ENCODE data around the gene CACNA1G.

CACNA1G gene

GRCh38 chr17:50618300-50618699 lies 57.8 kb downstream of the CACNA1G start:
- DNase-seq = no peak

- no peak for DNase-seq
Measured at GRCh38 chr17:50618941-50619340, 58.4 kb downstream of the CACNA1G start.

GRCh38 chr17:50619489-50619888 lies 59.0 kb downstream of the CACNA1G start:
- DNase-seq = no peak

DNA sequence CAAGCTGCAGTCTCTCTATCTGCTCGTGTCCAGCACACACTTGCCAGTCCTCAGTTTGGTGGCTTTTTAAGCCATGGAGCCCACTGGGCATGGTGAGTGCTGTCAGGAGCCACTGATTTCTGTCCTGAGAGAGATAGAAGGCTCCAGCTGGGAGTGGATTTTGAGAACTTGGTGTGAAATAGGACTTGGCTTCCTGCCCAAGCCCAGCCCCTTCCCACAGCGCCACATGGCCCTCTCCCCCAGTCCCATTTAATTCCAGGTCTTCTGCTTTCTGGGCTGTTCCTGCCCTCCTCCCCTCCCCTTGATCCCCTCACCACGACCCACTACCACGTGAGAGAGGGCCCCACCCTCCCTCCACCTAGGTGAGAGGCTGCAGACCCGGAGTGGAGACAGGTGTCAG lies 59.7 kb downstream of the CACNA1G start:
- no peak for DNase-seq

GRCh38 chr17:50620858-50621257 lies 60.3 kb downstream of the CACNA1G start:
- DNase-seq = no peak

DNA sequence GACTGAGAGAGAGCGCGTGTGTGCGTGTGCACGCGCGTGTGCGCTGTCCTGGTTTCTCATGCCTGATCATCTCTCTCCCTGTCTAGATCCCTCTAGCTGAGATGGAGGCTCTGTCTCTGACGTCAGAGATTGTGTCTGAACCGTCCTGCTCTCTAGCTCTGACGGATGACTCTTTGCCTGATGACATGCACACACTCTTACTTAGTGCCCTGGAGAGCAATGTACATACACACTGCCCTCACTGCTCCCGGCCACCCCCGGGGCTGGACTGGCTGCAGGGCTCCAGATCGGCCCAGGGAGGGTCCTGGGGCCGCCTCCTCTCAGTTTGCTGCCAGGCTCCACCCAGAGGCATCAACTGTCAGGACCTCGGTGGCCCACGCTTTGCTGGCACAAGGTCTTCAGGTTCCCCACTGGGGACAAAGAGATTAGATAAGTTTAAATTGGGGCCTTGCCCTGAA lies 61.1 kb downstream of the CACNA1G start:
- DNase-seq = peak; percentile 29

- no peak for DNase-seq
Measured at GRCh38 chr17:50624321-50624934, 63.9 kb downstream of the CACNA1G start.

- no peak for DNase-seq
Measured at GRCh38 chr17:50625032-50625871, 64.7 kb downstream of the CACNA1G start.

GRCh38 chr17:50626037-50626574 lies 65.6 kb downstream of the CACNA1G start:
- DNase-seq = peak; percentile 58

DNA sequence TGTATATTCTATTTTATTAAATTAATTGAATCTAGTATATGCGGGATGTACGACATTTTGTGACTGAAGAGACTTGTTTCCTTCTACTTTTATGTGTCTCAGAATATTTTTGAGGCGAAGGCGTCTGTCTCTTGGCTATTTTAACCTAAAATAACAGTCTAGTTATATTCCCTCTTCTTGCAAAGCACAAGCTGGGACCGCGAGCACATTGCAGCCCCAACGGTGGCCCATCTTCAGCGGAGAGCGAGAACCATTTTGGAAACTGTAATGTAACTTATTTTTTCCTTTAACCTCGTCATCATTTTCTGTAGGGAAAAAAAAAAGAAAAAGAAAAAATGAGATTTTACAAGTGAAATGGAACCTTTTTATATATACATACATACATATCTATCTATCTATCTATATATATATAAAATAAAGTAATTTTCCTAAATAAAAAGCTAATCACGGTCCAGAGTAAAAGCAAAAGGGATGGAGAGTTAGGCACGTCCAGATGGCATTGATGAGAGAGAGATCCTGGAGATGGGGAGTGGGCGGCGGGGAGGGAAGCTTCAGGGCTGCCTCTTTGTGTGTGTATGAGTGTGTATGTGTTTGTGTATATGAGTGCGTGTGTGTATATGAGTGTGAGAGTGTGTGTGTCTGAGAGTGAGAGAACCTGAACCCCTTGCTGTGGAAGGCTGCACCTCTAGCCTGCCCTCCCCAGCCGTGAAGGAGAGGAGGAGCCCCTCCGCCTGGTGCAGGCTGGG lies 66.7 kb downstream of the CACNA1G start:
- DNase-seq = no peak

GRCh38 chr17:50627782-50628601 lies 67.5 kb downstream of the CACNA1G start:
- no peak for DNase-seq

DNA sequence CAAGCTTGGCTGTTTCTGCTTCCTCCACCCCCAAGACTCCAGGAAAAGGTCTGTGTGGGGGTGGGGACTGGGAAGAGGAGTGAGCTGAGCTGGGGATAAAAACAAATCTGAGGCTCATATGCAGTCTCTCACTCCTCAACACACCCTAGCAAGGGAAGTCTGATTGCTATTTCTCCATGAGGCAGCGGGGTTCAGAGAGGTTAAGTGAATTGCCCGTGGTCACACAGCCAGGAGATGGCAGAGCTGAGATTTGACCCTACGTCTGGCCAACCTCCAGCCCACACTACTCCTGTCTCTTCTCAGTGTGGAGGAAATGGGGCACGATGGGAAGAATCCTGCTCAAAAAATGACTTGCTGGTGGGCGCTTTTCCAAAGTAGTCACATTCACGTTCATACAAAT lies 69.4 kb downstream of the CACNA1G start:
- DNase-seq = no peak

- DNase-seq = peak; percentile 37
Measured at GRCh38 chr17:50630524-50631194, 70.1 kb downstream of the CACNA1G start.

DNA sequence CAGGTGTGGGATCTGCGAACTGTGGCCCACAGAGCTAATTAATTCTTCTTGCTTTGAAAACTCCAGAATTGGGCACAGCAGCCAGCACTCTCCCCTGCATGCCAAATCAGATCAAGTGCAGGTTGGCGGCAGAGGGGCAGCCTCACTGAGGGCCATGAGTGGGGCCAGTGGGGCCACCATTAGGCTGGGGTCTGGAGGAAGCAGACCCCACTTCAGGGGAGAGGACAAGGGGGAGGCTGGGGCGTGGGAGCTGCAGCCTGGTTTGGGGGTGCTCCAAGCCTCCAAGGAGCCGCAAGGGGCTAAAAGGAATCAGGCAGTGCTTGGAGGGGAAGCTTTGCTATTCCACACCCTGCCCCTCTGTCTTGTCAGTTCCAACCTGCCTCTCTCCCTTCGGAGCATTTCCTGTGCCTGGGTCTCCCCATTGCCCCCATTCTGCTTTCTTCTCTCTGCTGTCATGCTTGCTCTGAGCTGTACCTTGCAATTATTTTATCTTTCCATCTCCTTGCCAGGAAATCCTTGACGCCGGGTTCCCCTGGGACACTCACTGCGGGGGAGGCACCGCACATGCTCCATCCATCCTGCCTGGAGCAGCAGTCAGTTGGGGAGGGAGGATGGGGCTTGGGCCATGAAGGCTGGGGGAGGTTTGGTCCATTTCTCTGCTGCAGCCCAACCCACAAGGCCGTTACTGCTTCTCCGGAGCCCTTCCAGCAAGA lies 70.8 kb downstream of the CACNA1G start:
- DNase-seq = no peak

- no peak for DNase-seq
Measured at GRCh38 chr17:50631908-50632571, 71.5 kb downstream of the CACNA1G start.

DNA sequence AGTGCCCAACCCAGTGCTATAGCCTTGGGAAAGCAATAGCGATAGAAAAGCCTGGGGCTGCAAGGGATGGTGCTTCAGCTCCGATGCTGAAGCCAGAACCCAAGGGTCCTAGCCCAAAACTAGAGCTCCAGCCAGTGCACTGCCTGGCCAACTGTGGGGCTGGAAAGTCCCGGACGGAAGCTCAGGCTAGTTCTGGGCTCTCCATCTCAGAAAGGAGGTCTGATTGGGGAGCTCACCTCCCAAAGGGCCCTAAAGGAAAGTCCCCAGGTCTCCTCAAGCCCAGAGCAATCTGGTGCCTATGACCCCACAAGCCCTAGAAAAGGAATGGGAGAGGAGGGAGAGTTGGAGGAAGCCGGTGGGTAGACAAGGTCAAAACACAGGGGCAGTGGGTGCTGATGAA lies 72.1 kb downstream of the CACNA1G start:
- DNase-seq = no peak

GRCh38 chr17:50633683-50634082 lies 73.2 kb downstream of the CACNA1G start:
- DNase-seq = no peak

DNA sequence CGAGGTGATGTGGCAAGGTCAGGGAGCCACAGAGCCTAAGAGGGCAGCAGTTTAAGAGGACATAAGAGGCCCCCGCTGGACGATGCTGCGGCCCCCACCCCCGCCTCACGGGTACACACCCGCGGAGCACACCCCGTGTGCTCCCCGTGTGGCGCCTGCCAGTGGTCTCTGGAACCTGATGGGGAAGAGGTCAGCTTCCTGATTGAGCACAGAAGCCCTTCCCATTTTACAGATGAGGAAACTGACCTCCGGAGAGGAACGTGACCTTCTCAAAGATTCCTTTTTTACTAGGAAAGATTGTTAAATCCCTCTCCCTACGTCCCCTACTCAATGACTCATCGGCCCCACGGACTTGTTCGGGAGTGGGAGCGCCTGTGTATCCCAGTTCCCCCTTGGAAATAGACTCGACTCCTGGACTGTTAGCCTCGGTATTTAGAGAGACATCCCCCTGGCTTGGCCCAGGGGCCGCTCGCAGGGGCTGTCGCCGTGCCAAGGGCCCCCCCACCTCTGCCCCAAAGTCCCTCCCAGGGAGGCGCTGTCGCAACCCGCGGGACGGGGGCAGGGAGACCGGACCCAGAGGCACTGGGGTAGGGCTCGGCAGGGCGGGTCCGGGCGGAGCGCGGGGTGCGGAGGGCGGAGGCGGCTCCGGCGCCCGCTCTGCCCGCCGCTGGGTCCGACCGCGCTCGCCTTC lies 73.9 kb downstream of the CACNA1G start, which contains the start of gene ABCC3:
Gene ABCC3, plus strand, starts transcription at position 658 of the 691 bp plus-strand sequence. CDS start 56 bp downstream, outside the sequence.
- DNase-seq = no peak

DNA sequence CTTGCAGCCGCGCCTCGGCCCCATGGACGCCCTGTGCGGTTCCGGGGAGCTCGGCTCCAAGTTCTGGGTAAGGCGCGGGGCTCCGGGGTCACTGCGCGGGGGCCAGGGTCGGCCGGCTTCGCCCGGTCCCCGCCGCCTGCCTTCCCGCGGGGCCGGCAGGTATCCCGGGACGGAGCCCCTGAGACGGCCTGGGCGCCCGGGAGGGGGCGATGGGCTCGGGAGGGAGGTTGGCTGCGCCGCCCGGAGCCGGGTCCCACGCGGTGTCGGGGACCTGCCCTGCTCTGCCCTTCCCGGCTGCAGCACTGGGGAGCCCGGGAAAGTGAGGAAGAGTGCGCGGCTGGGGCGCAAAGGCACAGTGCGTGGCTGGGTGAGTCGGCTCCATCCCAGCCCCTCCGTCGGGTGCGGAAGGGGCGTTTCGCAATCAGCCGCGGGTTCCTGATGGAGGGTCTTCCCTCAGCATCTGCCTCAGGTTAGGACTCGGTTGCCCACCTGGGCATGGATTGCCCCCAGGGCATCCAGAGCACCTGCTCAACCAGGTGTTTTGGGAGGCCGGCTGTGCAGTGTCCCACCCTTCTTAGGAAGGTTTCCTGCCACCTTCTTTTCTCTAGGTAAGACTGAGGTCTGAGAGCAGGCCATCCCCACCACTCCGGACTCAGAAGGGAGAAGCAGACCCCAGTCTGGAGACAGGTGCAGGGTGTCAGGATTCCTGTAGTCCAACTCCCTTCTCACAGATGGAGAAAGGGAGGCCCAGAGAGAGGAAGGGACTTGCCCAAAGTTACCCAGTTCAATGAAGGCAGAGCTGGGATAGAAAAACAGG lies 74.6 kb downstream of the CACNA1G start:
- DNase-seq = no peak

Measured in GDM1 (cell line).